ENCODE data around the gene KCNA3. TPM values are rescaled to one million over a fixed set of nuclear protein-coding genes. Genes with fewer than 3 reads are reported as not detected.

KCNA3 gene
- polyA plus RNA-seq, 1 of the 3 experiments (the other 2 are of a cell fraction), result not detected

- Histone ChIP-seq H3K27me3 (ENCODE audit: insufficient read depth) (no peaks in the 10 kb centered on the region), H3K4me1 (ENCODE audit: control insufficient read depth in 1 of 2, insufficient read depth in 2 of 2, low read depth in 1 of 2, low read length in 1 of 2) (peaks cover 0 to 23% of the 10 kb centered on the region in 2 experiments; a peak in 1 of 4 replicates), H3F3A (replicated peaks; ENCODE audit: insufficient read depth) (no peaks in the 10 kb centered on the region), H4K20me1 (ENCODE audit: insufficient read depth) (no peaks in the 10 kb centered on the region), H2AFZ (ENCODE audit: low read depth) (no peak overlapping the region), H3K9ac (no peak overlapping the region), H3K27ac (ENCODE audit: low read depth in 2 of 2, low read length in 1 of 2) (no peak overlapping the region), H3K36me3 (replicated peaks in 1 of 2; ENCODE audit: control insufficient read depth in 1 of 2, insufficient read depth in 2 of 2, low read length in 1 of 2) (no peaks in the 10 kb centered on the region), H3K4me3 (ENCODE audit: low read depth in 2 of 2, low read length in 1 of 2) (no peak overlapping the region), H3K9me3 (no peaks in the 10 kb centered on the region), H3K9me2 (no peaks in the 10 kb centered on the region), H3K4me2 (no peak overlapping the region), H3K79me2 (ENCODE audit: insufficient read depth) (no peaks in the 10 kb centered on the region)
- TF ChIP-seq MAX (IDR thresholded peaks at IDR 0.05; ENCODE audit: low read depth) (no peak), JUND (IDR thresholded peaks at IDR 0.05) (no peak), GATA2 (CRISPR knock-in tag; IDR thresholded peaks at IDR 0.05) (no peak), FOSL2 (IDR thresholded peaks at IDR 0.05; ENCODE audit: borderline replicate concordance, low read depth) (no peak), RFX5 (IDR thresholded peaks at IDR 0.05; ENCODE audit: low read length) (no peak), NRF1 (IDR thresholded peaks at IDR 0.05; ENCODE audit: low read depth, low read length) (no peak), YY1 (IDR thresholded peaks at IDR 0.05; ENCODE audit: low read depth) (no peak), CTCF (IDR thresholded peaks at IDR 0.05) (no peak), EP300 (IDR thresholded peaks at IDR 0.05; ENCODE audit: borderline replicate concordance in 1 of 2, low read depth in 1 of 2, low read length in 1 of 2) (no peak), REST (IDR thresholded peaks at IDR 0.05; ENCODE audit: low read depth, low read length) (no peak), USF1 (IDR thresholded peaks at IDR 0.05; ENCODE audit: borderline replicate concordance, low read depth) (no peak), TAF1 (IDR thresholded peaks at IDR 0.05; ENCODE audit: borderline replicate concordance, low read depth, low read length) (no peak), IRF3 (IDR thresholded peaks at IDR 0.05; ENCODE audit: low read depth, low read length) (no peak), EZH2phosphoT487 (IDR thresholded peaks at IDR 0.05; ENCODE audit: borderline replicate concordance, low read depth) (no peak), PBX3 (IDR thresholded peaks at IDR 0.05) (no peak), FOXJ3 (CRISPR knock-in tag; IDR thresholded peaks at IDR 0.05) (no peak), RXRA (IDR thresholded peaks at IDR 0.05; ENCODE audit: borderline replicate concordance, low read depth) (no peak), NFIC (IDR thresholded peaks at IDR 0.05; ENCODE audit: borderline replicate concordance) (no peak), MEF2A (IDR thresholded peaks at IDR 0.05; ENCODE audit: borderline replicate concordance, low read depth) (no peak)
- CTCF ChIA-PET, result interaction anchor here (1.0 to 22.5 kb wide), 9 partner anchors 13 to 135 kb away, joined by 3 to 197 read pairs (median 7); no protein-coding TSS in a partner anchor
- DNase-seq, result no peak
- POLR2A ChIA-PET, result no interaction called here
- WGBS (ENCODE audit: low lambda C conversion rate), result 41% methylated on average over 5 of the region's 5 CpGs
Observed at GRCh38 chr1:110647254-110647891, 27.4 kb downstream of the KCNA3 start.

Data from SK-N-SH (cell line).